Measurements from ENCODE around the gene NUP93. TPM values are rescaled to one million over a fixed set of nuclear protein-coding genes. Genes with fewer than 3 reads are reported as not detected.

NUP93 gene
- total RNA-seq, 1 donor from 2014 or later = 27.1 TPM

DNA sequence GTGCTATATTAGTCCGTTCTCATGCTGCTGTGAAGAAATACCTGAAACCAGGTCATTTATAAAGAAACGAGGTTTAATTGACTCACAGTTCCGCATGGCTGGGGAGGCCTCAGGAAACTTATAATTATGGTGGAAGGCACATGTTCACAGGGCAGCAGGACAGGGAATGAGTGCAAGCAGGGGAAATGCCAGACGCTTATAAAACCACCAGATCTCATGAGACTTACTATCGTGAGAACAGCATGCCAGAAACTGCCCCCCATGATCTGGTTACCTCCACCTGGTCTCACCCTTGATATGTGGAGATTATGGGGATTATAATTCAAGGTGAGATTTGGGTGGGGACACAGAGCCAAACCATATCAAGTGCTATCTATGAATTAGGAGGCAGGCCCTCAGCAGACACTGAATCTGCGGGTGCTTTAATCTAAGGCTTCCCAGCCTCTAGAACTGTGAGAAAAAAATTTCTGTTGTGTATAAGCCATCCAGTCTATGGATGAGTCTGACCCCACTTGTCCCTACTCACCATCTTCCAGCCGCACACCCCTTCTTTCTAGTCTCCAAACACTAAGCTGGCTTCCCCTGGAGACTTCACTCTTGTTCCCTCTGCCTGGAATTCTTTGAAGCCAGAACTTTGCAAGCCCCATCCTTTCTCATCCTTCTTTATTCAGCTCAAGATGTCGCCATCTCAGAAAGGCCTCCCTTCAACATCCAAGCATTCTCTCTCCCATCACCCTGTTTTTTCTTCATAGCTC, 772 bp upstream of the NUP93 start:
- H3K9me3 ChIP-seq (replicated peaks) = no peaks in the 10 kb centered on the region
- intact Hi-C loops (cut with micrococcal nuclease) = no loop called here
- H3K27me3 ChIP-seq (ENCODE audit: low read depth) = no peaks in the 10 kb centered on the region
- DNase-seq = no peak
- H3K27ac ChIP-seq (replicated peaks) = peak overlapping the region; percentile 89
- H3K4me3 ChIP-seq = peak overlapping the region; percentile 92
- peaks cover 35% of the 10 kb centered on the region for H3K4me1 ChIP-seq
- TF ChIP-seq, protein P1, sequence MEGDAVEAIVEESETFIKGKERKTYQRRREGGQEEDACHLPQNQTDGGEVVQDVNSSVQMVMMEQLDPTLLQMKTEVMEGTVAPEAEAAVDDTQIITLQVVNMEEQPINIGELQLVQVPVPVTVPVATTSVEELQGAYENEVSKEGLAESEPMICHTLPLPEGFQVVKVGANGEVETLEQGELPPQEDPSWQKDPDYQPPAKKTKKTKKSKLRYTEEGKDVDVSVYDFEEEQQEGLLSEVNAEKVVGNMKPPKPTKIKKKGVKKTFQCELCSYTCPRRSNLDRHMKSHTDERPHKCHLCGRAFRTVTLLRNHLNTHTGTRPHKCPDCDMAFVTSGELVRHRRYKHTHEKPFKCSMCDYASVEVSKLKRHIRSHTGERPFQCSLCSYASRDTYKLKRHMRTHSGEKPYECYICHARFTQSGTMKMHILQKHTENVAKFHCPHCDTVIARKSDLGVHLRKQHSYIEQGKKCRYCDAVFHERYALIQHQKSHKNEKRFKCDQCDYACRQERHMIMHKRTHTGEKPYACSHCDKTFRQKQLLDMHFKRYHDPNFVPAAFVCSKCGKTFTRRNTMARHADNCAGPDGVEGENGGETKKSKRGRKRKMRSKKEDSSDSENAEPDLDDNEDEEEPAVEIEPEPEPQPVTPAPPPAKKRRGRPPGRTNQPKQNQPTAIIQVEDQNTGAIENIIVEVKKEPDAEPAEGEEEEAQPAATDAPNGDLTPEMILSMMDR (IDR thresholded peaks at IDR 0.05; ENCODE audit: borderline replicate concordance) = no peak
- no peaks in the 10 kb centered on the region for H3K36me3 ChIP-seq

DNA sequence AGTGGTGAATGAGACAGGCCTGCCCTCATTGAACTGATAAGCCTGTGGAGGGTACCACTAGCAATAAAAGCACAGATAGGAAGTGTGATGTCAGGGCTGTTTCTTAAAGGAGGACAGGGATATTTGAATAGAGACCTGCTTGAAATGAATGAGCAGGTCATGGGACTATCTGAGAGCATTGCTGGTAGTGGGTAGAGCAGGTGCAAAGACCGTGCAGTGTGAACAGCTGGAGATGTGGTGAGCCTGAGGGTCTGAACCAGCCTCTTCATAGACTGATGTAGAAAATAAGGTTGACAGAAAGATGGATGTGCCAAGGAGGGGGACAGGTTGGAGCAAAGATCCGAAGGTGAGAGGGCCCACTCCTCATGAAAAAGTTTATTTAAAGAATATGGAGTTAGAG, 2.4 kb downstream of the NUP93 start:
- Histone ChIP-seq H3K27ac (replicated peaks) (no peak overlapping the region), H3K36me3 (no peaks in the 10 kb centered on the region), H3K27me3 (ENCODE audit: low read depth) (no peaks in the 10 kb centered on the region), H3K4me1 (peaks cover 35% of the 10 kb centered on the region), H3K4me3 (no peak overlapping the region), H3K9me3 (replicated peaks) (no peaks in the 10 kb centered on the region)
- TF ChIP-seq, protein P1 (IDR thresholded peaks at IDR 0.05; ENCODE audit: borderline replicate concordance) = no peak
- DNase-seq = no peak
- intact Hi-C loops (cut with micrococcal nuclease) = no loop called here

GRCh38 chr16:56732832-56733231, 2.9 kb downstream of the NUP93 start:
- no peaks in the 10 kb centered on the region for H3K9me3 ChIP-seq (replicated peaks)
- no peaks in the 10 kb centered on the region for H3K36me3 ChIP-seq
- H3K4me3 ChIP-seq = no peak overlapping the region
- H3K27ac ChIP-seq (replicated peaks) = no peak overlapping the region
- no peak for DNase-seq
- H3K4me1 ChIP-seq = peaks cover 35% of the 10 kb centered on the region
- intact Hi-C loops (cut with micrococcal nuclease) = no loop called here
- TF ChIP-seq, protein P1 (IDR thresholded peaks at IDR 0.05; ENCODE audit: borderline replicate concordance) = no peak
- H3K27me3 ChIP-seq (ENCODE audit: low read depth) = no peaks in the 10 kb centered on the region

DNA sequence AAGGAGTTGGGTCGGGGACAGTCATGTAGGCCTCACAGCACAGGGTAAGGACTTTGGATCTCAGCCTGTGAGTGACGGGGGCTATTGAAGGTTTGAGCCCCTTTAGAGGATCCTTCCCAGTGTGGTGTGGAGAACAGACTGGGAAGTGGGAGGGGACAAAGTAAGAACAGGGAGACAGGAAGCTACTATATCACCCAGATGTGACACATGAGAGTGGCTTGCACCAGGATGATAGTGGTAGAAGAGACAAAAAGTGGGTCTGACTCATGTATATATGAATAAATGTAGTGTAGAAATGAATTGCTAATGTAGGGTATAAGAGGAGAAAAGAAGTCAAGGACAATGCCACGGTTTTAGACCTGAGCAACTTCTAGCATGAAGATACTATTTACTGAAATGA, 4.5 kb downstream of the NUP93 start:
- Histone ChIP-seq H3K4me3 (no peak overlapping the region), H3K27me3 (ENCODE audit: low read depth) (no peaks in the 10 kb centered on the region)

DNA sequence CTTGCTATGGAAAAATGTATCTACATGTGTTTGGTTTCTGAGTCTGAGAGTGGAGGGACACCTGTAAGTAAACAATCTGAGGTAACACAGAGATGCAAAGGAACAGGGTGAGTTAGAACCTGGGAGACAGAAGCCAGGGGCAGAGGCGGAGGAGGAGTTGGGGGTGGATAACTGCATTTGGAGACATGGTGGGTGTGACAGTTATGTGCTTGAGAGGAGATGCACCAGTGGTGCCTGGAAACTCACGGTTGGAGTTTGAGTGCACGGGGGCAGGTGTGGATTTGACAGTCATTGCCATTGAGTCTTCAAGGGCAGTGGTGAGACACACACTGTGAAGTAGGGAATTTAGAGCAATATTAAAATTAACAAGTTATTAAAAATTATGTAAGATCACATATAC, 6.5 kb downstream of the NUP93 start:
- no peaks in the 10 kb centered on the region for H3K9me3 ChIP-seq (replicated peaks)
- intact Hi-C loops (cut with micrococcal nuclease) = no loop called here
- no peaks in the 10 kb centered on the region for H3K36me3 ChIP-seq

More for the DNA sequence above, 4.5 kb downstream of the NUP93 start:
- DNase-seq = no peak
- H3K9me3 ChIP-seq (replicated peaks) = no peaks in the 10 kb centered on the region
- intact Hi-C loops (cut with micrococcal nuclease) = no loop called here
- peaks cover 23% of the 10 kb centered on the region for H3K4me1 ChIP-seq
- TF ChIP-seq, protein P1 (IDR thresholded peaks at IDR 0.05; ENCODE audit: borderline replicate concordance) = no peak
- no peak overlapping the region for H3K27ac ChIP-seq (replicated peaks)
- H3K36me3 ChIP-seq = no peaks in the 10 kb centered on the region

More for the DNA sequence above, 6.5 kb downstream of the NUP93 start:
- Histone ChIP-seq H3K27me3 (ENCODE audit: low read depth) (no peaks in the 10 kb centered on the region), H3K27ac (replicated peaks) (no peak overlapping the region), H3K4me3 (no peak overlapping the region), H3K4me1 (peaks cover 5% of the 10 kb centered on the region)
- TF ChIP-seq, protein P1 (IDR thresholded peaks at IDR 0.05; ENCODE audit: borderline replicate concordance) = no peak
- no peak for DNase-seq
